Smooth muscle cell of the brain vasculature (primary cell): Measurements from ENCODE around the gene PPP4C.
"Not testable (repeated sequence)": the region's sequence is repeated elsewhere in the genome, so short reads cannot be mapped to it uniquely, and the experiment has no call there.

Experiments used
- DNase-seq: peaks from one replicate; pipeline ENCODE4 v3.0.0-alpha.2; 2012; ENCODE audit warnings: low read depth, low spot score

The PPP4C gene

GRCh38 chr16:30075503-30076275, at the start of gene PPP4C:
Gene PPP4C, plus strand, starts transcription at chr16:30075994. Its CDS starts 384 bp downstream, at chr16:30076378.
- peak; percentile 74 for DNase-seq

- no peak for DNase-seq
These were observed 49.3 kb upstream of the PPP4C start for GRCh38 chr16:30026449-30026848.

GRCh38 chr16:30027588-30028437, 48.0 kb upstream of the PPP4C start:
- no peak for DNase-seq

GRCh38 chr16:30028438-30029076, 47.2 kb upstream of the PPP4C start:
- no peak for DNase-seq

GRCh38 chr16:30030011-30030685, 45.6 kb upstream of the PPP4C start:
- DNase-seq = no peak

GRCh38 chr16:30030841-30031413, 44.9 kb upstream of the PPP4C start, which contains the start of gene TLCD3B:
Gene TLCD3B, minus strand, starts transcription at chr16:30031271. Its CDS starts 744 bp downstream, at chr16:30030527.
- DNase-seq = no peak

- DNase-seq = no peak
These were observed 44.3 kb upstream of the PPP4C start for GRCh38 chr16:30031477-30031918.

GRCh38 chr16:30032083-30032819, 43.5 kb upstream of the PPP4C start:
- peak; percentile 29 for DNase-seq

GRCh38 chr16:30033270-30033669, 42.5 kb upstream of the PPP4C start:
- DNase-seq = no peak

- no peak for DNase-seq
These were observed 35.6 kb upstream of the PPP4C start for GRCh38 chr16:30040221-30040620.

GRCh38 chr16:30040690-30041089, 35.1 kb upstream of the PPP4C start:
- not testable (repeated sequence) for DNase-seq

- no peak for DNase-seq
These were observed 34.0 kb upstream of the PPP4C start for GRCh38 chr16:30041841-30042240.

- DNase-seq = no peak
These were observed 29.6 kb upstream of the PPP4C start for GRCh38 chr16:30046178-30046577.

GRCh38 chr16:30046588-30046987, 29.2 kb upstream of the PPP4C start:
- no peak for DNase-seq

- DNase-seq = no peak
These were observed 25.9 kb upstream of the PPP4C start for GRCh38 chr16:30049871-30050270.

- DNase-seq = no peak
These were observed 24.3 kb upstream of the PPP4C start for GRCh38 chr16:30051518-30051917.

GRCh38 chr16:30052671-30053372, 23.0 kb upstream of the PPP4C start:
- peak; percentile 55 for DNase-seq

- DNase-seq = no peak
These were observed 22.3 kb upstream of the PPP4C start for GRCh38 chr16:30053376-30054015.

GRCh38 chr16:30054451-30054850, 21.3 kb upstream of the PPP4C start:
- DNase-seq = no peak
